Large intestine (tissue), 3 donors: ENCODE data around the gene MAP2K5. TPM values are rescaled to one million over a fixed set of nuclear protein-coding genes. Genes with fewer than 3 reads are reported as not detected.

ENCODE experiments used
- DNase-seq, 2 donors: peaks; one replicate each; pipeline versions ENCODE4 v3.0.0 to v3.0.0-alpha.2; 2013
- H3K27ac ChIP-seq: one replicate; pipeline ENCODE4 v1.5.1; 2013; ENCODE audit warnings: low read length
- H3K27me3 ChIP-seq: 2 replicates; pipeline ENCODE4 v1.6.1; 2013; ENCODE audit warnings: low read length; ENCODE audit not compliant: control insufficient read depth, insufficient read depth
- H3K36me3 ChIP-seq: 2 replicates; pipeline ENCODE4 v1.6.1; 2013; ENCODE audit warnings: low read length; ENCODE audit not compliant: control insufficient read depth, insufficient read depth
- H3K4me1 ChIP-seq: one replicate; pipeline ENCODE4 v1.6.1; 2013; ENCODE audit warnings: low read length; ENCODE audit not compliant: control insufficient read depth, insufficient read depth
- H3K4me3 ChIP-seq: one replicate; pipeline ENCODE4 v1.5.1; 2013; ENCODE audit warnings: low read length
- H3K9me3 ChIP-seq: one replicate; pipeline ENCODE4 v1.6.1; 2013; ENCODE audit warnings: mild to moderate bottlenecking, low read depth, low read length, moderate library complexity; ENCODE audit not compliant: control insufficient read depth
- WGBS: methylation state at CpG from one replicate; pipeline ENCODE4 v1.1.5; 2013; ENCODE audit warnings: low lambda C conversion rate; ENCODE audit not compliant: insufficient coverage; 5-methylcytosine and 5-hydroxymethylcytosine counted together
- polyA plus RNA-seq: library from polyadenylated mRNA; unstranded; fragments of 120-200 nt; gene quantifications from one replicate; pipeline ENCODE4 v1.2.1, GENCODE V29; 2013

MAP2K5 gene
- polyA plus RNA-seq, 1 donor, result 13.7 TPM

- WGBS, result no CpG with 5 or more reads among the region's 3 CpGs
- no peak for DNase-seq
- H3K4me3 ChIP-seq, result no peak overlapping the region
- H3K9me3 ChIP-seq, result no peaks in the 10 kb centered on the region
- peaks cover 3% of the 10 kb centered on the region for H3K36me3 ChIP-seq
- H3K27ac ChIP-seq, result no peak overlapping the region
- no peaks in the 10 kb centered on the region for H3K4me1 ChIP-seq
- peaks cover 6% of the 10 kb centered on the region for H3K27me3 ChIP-seq
These were observed 270.7 kb downstream of the MAP2K5 start for GRCh38 chr15:67813104-67813634.

GRCh38 chr15:67815036-67815592, 272.6 kb downstream of the MAP2K5 start:
- Histone ChIP-seq H3K27ac (no peak overlapping the region), H3K36me3 (no peaks in the 10 kb centered on the region), H3K27me3 (peaks cover 24% of the 10 kb centered on the region), H3K4me1 (no peaks in the 10 kb centered on the region), H3K9me3 (peaks cover 6% of the 10 kb centered on the region), H3K4me3 (no peak overlapping the region)
- no peak for DNase-seq
- WGBS, result no CpG with 5 or more reads among the region's 5 CpGs

GRCh38 chr15:67816668-67817067, 274.2 kb downstream of the MAP2K5 start:
- H3K9me3 ChIP-seq, result peaks cover 8% of the 10 kb centered on the region
- H3K27me3 ChIP-seq, result peaks cover 40% of the 10 kb centered on the region
- 100% methylated on average over 1 of the region's 3 CpGs for WGBS
- H3K4me1 ChIP-seq, result peaks cover 7% of the 10 kb centered on the region
- H3K36me3 ChIP-seq, result no peaks in the 10 kb centered on the region
- DNase-seq, result no peak
- H3K4me3 ChIP-seq, result no peak overlapping the region
- H3K27ac ChIP-seq, result no peak overlapping the region

- peaks cover 7% of the 10 kb centered on the region for H3K4me1 ChIP-seq
- DNase-seq, result no peak
- peaks cover 8% of the 10 kb centered on the region for H3K9me3 ChIP-seq
- no peaks in the 10 kb centered on the region for H3K36me3 ChIP-seq
- H3K27ac ChIP-seq, result no peak overlapping the region
- peaks cover 54% of the 10 kb centered on the region for H3K27me3 ChIP-seq
- H3K4me3 ChIP-seq, result no peak overlapping the region
- no CpG with 5 or more reads among the region's 3 CpGs for WGBS
These were observed 276.0 kb downstream of the MAP2K5 start for GRCh38 chr15:67818464-67818863.

- Histone ChIP-seq H3K9me3 (peaks cover 10% of the 10 kb centered on the region), H3K27ac (no peak overlapping the region), H3K4me1 (peaks cover 7% of the 10 kb centered on the region), H3K27me3 (peaks cover 66% of the 10 kb centered on the region), H3K36me3 (no peaks in the 10 kb centered on the region), H3K4me3 (no peak overlapping the region)
- DNase-seq, result no peak
- WGBS, result no CpG with 5 or more reads among the region's 19 CpGs
These were observed 277.1 kb downstream of the MAP2K5 start for GRCh38 chr15:67819636-67820035.

- WGBS, result no CpG with 5 or more reads among the region's 50 CpGs
- H3K9me3 ChIP-seq, result peaks cover 10% of the 10 kb centered on the region
- DNase-seq, result no peak
- H3K4me3 ChIP-seq, result no peak overlapping the region
- no peak overlapping the region for H3K27ac ChIP-seq
- peaks cover 7% of the 10 kb centered on the region for H3K4me1 ChIP-seq
- H3K36me3 ChIP-seq, result no peaks in the 10 kb centered on the region
- H3K27me3 ChIP-seq, result peaks cover 72% of the 10 kb centered on the region
These were observed 277.9 kb downstream of the MAP2K5 start for GRCh38 chr15:67820122-67820991.

- Histone ChIP-seq H3K9me3 (peaks cover 18% of the 10 kb centered on the region), H3K27ac (no peak overlapping the region), H3K36me3 (no peaks in the 10 kb centered on the region), H3K4me1 (peaks cover 14% of the 10 kb centered on the region), H3K27me3 (peaks cover 81% of the 10 kb centered on the region), H3K4me3 (no peak overlapping the region)
- peak in 1 of 2 donors; percentile 63 for DNase-seq
- WGBS, result no CpG with 5 or more reads among the region's 39 CpGs
These were observed 278.7 kb downstream of the MAP2K5 start for GRCh38 chr15:67820992-67821783.

GRCh38 chr15:67821784-67822440, 279.4 kb downstream of the MAP2K5 start:
- no CpG with 5 or more reads among the region's 43 CpGs for WGBS
- H3K4me1 ChIP-seq, result peaks cover 15% of the 10 kb centered on the region

GRCh38 chr15:67822537-67823313, 280.2 kb downstream of the MAP2K5 start:
- DNase-seq, result no peak
- H3K36me3 ChIP-seq, result no peaks in the 10 kb centered on the region
- H3K9me3 ChIP-seq, result peaks cover 22% of the 10 kb centered on the region
- no peak overlapping the region for H3K27ac ChIP-seq
- peaks cover 15% of the 10 kb centered on the region for H3K4me1 ChIP-seq
- H3K27me3 ChIP-seq, result peaks cover 93% of the 10 kb centered on the region
- WGBS, result no CpG with 5 or more reads among the region's 46 CpGs
- H3K4me3 ChIP-seq, result no peak overlapping the region

More at GRCh38 chr15:67821784-67822440, 279.4 kb downstream of the MAP2K5 start:
- peaks cover 22% of the 10 kb centered on the region for H3K9me3 ChIP-seq
- H3K4me3 ChIP-seq, result no peak overlapping the region
- no peak overlapping the region for H3K27ac ChIP-seq
- DNase-seq, result no peak
- no peaks in the 10 kb centered on the region for H3K36me3 ChIP-seq
- peaks cover 88% of the 10 kb centered on the region for H3K27me3 ChIP-seq
